Fibroblast of the aortic adventitia (primary cell): Measurements from ENCODE around the gene TCF4. TPM values are rescaled to one million over a fixed set of nuclear protein-coding genes. Genes with fewer than 3 reads are reported as not detected.

Source experiments
- DNase-seq: peaks from one replicate; pipeline ENCODE4 v3.0.0-alpha.2; 2010; ENCODE audit warnings: low read depth
- H3K4me3 ChIP-seq: 2 replicates; pipeline ENCODE4 v1.5.1; 2011; ENCODE audit warnings: low read depth, mild to moderate bottlenecking, control low read depth, low read length, moderate library complexity
- CTCF ChIP-seq: IDR thresholded peaks from 2 replicates; pipeline ENCODE4 v1.5.1; 2011; ENCODE audit warnings: mild to moderate bottlenecking, low read length, control low read depth, inconsistent platforms; ENCODE audit not compliant: insufficient read depth
- total RNA-seq: library from RNA; depleted of rRNA; stranded (reverse); fragments of >200 nt; gene quantifications from 2 replicates; pipeline ENCODE4 v1.2.3, GENCODE V29; 2012; ENCODE audit warnings: low replicate concordance

Gene TCF4
- total RNA-seq, 1 donor = 105 TPM

GRCh38 chr18:55243255-55243654 is 344.7 kb downstream of the TCF4 start:
- H3K4me3 ChIP-seq = no peak overlapping the region
- no peak for DNase-seq
- TF ChIP-seq CTCF = no peak

- TF ChIP-seq CTCF = no peak
- H3K4me3 ChIP-seq = no peak overlapping the region
- no peak for DNase-seq
Observed at GRCh38 chr18:55240978-55241377, 347.0 kb downstream of the TCF4 start.

GRCh38 chr18:55239740-55240139 is 348.3 kb downstream of the TCF4 start:
- no peak for DNase-seq
- H3K4me3 ChIP-seq = no peak overlapping the region
- no peak for TF ChIP-seq CTCF

- no peak for TF ChIP-seq CTCF
- DNase-seq = no peak
- no peak overlapping the region for H3K4me3 ChIP-seq
Observed at GRCh38 chr18:55237660-55238059, 350.3 kb downstream of the TCF4 start.

GRCh38 chr18:55236150-55236931 is 351.7 kb downstream of the TCF4 start:
- H3K4me3 ChIP-seq = no peak overlapping the region
- peak; percentile 61 for DNase-seq
- no peak for TF ChIP-seq CTCF

- no peak overlapping the region for H3K4me3 ChIP-seq
- no peak for DNase-seq
- TF ChIP-seq CTCF = no peak
Observed at GRCh38 chr18:55235094-55235461, 352.9 kb downstream of the TCF4 start.
